Measurements from ENCODE around the gene LAMP5. TPM values are rescaled to one million over a fixed set of nuclear protein-coding genes. Genes with fewer than 3 reads are reported as not detected.

Gene LAMP5
- total and polyA plus RNA-seq, 9 of the 15 experiments (the other 6 are each of a cell fraction or from before 2014, with no cell fraction given), result not detected

DNA sequence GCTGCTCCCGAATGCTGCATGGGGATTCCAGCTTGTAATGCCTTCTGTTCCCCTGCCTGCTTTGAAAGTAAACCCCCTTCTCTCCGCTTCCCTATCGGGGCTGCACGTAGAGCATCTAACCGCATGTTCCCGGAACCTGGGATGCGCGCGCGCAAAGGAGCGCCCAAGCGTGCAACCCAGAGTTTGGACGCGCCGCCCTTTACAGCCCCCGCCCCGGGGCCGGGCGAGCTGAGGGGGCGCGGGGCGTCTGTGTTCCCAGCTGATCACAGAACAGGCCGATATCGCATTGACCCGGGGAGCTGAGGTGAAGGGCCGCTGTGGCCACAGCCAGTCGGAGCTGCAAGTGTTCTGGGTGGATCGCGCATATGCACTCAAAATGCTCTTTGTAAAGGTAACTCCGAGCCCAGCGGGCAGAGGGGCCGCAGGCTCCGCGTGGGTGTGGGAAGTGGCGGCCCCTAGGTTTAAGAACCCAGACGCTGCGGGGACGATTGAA is 1.4 kb downstream of the LAMP5 start:
- TF ChIP-seq ETV1 (tag; conservative IDR thresholded peaks at IDR 0.05; ENCODE audit: low read depth), result no peak
- no peak for TF ChIP-seq TCF15 (CRISPR knock-in tag; IDR thresholded peaks at IDR 0.05)
- no peak for TF ChIP-seq DACH1 (IDR thresholded peaks at IDR 0.05; ENCODE audit: partially characterized antibody)
- no peak for TF ChIP-seq ZFPM2 (CRISPR knock-in tag; IDR thresholded peaks at IDR 0.05)
- no peak for TF ChIP-seq THAP12 (CRISPR knock-in tag; IDR thresholded peaks at IDR 0.05)
- no peak for TF ChIP-seq ZBTB9 (CRISPR knock-in tag; IDR thresholded peaks at IDR 0.05)
- TF ChIP-seq HMGXB4 (CRISPR knock-in tag; IDR thresholded peaks at IDR 0.05), result no peak
- no peak for TF ChIP-seq MCM2 (IDR thresholded peaks at IDR 0.05; ENCODE audit: low read depth)
- TF ChIP-seq ZNF184 (CRISPR knock-in tag; IDR thresholded peaks at IDR 0.05), result no peak
- TF ChIP-seq, protein P1, sequence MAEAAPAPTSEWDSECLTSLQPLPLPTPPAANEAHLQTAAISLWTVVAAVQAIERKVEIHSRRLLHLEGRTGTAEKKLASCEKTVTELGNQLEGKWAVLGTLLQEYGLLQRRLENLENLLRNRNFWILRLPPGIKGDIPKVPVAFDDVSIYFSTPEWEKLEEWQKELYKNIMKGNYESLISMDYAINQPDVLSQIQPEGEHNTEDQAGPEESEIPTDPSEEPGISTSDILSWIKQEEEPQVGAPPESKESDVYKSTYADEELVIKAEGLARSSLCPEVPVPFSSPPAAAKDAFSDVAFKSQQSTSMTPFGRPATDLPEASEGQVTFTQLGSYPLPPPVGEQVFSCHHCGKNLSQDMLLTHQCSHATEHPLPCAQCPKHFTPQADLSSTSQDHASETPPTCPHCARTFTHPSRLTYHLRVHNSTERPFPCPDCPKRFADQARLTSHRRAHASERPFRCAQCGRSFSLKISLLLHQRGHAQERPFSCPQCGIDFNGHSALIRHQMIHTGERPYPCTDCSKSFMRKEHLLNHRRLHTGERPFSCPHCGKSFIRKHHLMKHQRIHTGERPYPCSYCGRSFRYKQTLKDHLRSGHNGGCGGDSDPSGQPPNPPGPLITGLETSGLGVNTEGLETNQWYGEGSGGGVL (CRISPR knock-in tag; IDR thresholded peaks at IDR 0.05), result no peak
- TF ChIP-seq STAT5B (CRISPR knock-in tag; IDR thresholded peaks at IDR 0.05), result no peak
- no peak for TF ChIP-seq ZNF584 (CRISPR knock-in tag; IDR thresholded peaks at IDR 0.05; ENCODE audit: low read depth)
- POLR2A ChIA-PET, result interaction anchor here (0.7 to 1.3 kb wide), 2 partner anchors 16 to 484 kb away, joined by 3 read pairs; no protein-coding TSS in a partner anchor
- in situ Hi-C loops (cut with MboI), result no loop called here

More for the DNA sequence above, 1.4 kb downstream of the LAMP5 start:
- Histone ChIP-seq H3K4me3 (no peak overlapping the region), H3K36me3 (ENCODE audit: control insufficient read depth, insufficient read depth, low read length) (no peaks in the 10 kb centered on the region), H2AFZ (ENCODE audit: low read depth, low read length) (no peak overlapping the region), H3K9me1 (ENCODE audit: control insufficient read depth, insufficient read depth, low read length) (no peaks in the 10 kb centered on the region), H3K4me1 (replicated peaks in 1 of 2; ENCODE audit: control insufficient read depth in 2 of 2, insufficient read depth in 2 of 2, low read length in 2 of 2) (no peaks in the 10 kb centered on the region), H3K4me2 (ENCODE audit: insufficient read depth, low read length) (no peak overlapping the region), H3K27ac (ENCODE audit: extremely low read depth, low read depth, low read length) (no peak overlapping the region), H3K79me2 (ENCODE audit: control insufficient read depth, insufficient read depth, low read length) (no peaks in the 10 kb centered on the region), H4K20me1 (replicated peaks; ENCODE audit: control insufficient read depth, insufficient read depth, low read length) (no peaks in the 10 kb centered on the region), H3K9ac (ENCODE audit: insufficient read depth in 1 of 2, low read depth in 2 of 2, low read length in 2 of 2) (no peak overlapping the region), H3K27me3 (ENCODE audit: control insufficient read depth in 2 of 2, insufficient read depth in 2 of 2, low read length in 2 of 2) (no peaks in the 10 kb centered on the region; a peak in 1 of 5 replicates), H3K9me3 (replicated peaks; ENCODE audit: control insufficient read depth, insufficient read depth, low read depth, low read length) (no peaks in the 10 kb centered on the region)
- 14% methylated on average over 15 of the region's 38 CpGs for WGBS (ENCODE audit: insufficient coverage, low coverage, missing lambda C conversion rate)
- DNase-seq (ENCODE audit: extremely low read depth in 1 of 4, low spot score in 3 of 4) (no peak), ATAC-seq (no peak), FAIRE-seq (no peak)
- BruUV-seq (replicated peaks), result no TSS peak
- intact Hi-C loops (cut with micrococcal nuclease), result no loop called here
- CTCF ChIA-PET (ENCODE audit: low intra/inter-chr PET ratio), result no interaction called here

All from K562 (cell line).